GM19455 (cell line): ENCODE measurements around the gene KLK8.

Experiments used
- ATAC-seq: cut with Tn5 transposase; IDR thresholded peaks from one replicate; pipeline ENCODE4 v1.9.1; 2021; ENCODE audit not compliant: unreplicated experiment

KLK8 gene

DNA sequence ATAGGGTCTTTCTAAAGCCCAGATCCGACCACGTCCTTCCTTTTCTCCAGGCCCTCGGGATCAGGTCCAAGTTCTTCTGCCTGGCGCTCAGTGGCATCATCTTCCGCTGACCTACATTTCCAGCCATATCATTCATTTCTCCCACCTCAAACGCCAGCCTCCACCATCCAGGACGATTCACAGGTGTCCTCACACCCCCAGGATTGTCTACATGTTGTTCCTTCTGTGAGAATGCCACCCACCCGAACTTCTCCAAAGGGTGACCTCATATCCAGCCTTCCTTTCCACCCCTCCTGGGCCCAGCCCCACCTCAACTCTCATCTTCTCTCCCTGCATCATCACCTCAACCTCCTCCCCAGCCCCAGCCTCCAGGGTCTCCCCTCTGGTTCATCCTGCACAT lies 43.8 kb downstream of the KLK8 start:
- ATAC-seq = no peak

DNA sequence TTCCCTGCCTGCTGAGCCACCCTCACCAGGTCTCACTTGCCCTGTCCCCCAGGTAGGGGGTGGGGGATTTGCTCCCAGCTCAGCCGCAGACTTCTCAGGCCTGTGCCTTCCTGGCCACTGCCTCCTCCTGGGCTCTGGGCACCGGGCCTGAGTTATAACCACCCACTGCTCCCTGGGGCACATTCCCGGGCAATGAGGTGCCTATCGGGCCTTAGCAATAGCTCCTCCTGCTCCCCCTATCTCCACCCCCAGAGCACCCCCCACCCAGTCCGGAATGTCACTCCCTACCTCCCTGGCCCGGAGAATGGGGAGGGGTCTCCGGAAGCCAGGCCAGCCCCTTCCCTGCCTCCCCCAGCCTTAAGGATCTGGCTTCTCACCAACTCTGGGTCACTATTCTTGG lies 48.5 kb downstream of the KLK8 start, which contains the start of gene KLK5:
KLK5 (minus strand) TSS at position 129 of the 400 bp plus-strand sequence. CDS start 381 bp downstream, outside the sequence.
- no peak for ATAC-seq

DNA sequence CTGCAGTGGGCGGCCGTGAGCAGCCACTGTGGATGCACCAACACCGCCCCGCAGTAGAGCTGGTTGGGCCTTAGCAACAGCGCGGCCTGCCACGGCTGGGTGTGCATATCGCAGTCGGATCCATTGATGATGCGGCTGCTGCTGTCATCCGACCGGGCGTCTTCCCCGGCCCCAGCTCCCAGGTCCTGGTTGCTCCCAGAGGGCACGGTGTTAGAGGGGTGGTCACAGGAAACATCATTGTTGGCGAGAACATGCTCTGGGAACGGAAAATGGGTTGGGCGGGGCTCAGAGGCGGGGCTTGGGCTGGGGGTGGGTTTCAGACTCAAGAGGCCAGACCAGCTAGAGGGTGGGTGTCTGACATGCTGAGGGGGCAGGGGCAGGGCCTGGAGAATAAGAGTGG lies 51.5 kb downstream of the KLK8 start:
- no peak for ATAC-seq

DNA sequence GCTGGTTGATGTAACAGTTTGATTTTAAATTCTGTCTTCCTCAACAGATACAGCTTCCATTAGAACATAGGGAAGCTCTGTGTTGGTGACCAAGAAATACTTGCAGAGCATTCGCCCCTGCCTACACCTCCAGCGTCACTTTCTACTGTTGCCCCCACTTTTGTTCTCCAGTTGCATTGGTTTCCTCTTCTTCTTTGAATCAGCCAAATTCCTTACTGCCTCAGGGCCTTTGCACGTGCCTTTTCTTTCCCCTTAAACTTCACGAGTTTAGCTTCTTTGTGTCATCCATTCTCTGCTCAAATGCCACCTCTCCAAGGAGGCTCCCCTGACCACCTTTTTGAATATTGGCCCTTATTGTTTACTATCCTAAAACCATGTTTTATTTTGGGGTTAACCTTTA lies 54.3 kb downstream of the KLK8 start:
- no peak for ATAC-seq
